ENCODE measurements around the gene DNAI1.

Gene DNAI1

DNA sequence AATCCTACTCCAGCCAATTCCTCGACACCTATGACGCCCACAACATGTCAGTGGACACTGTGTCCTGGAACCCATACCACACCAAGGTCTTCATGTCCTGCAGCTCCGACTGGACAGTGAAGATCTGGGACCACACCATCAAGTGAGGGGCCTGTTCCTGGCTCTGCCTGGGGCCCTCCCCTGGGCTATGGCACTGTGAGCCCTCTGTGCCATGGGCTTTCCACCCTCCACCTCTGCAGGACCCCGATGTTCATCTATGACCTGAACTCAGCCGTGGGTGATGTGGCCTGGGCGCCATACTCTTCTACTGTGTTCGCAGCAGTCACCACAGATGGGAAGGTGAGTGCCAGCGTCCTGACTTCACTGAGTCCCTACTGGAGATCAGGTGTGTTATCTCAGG is 55.8 kb downstream of the DNAI1 start:
- TF ChIP-seq POLR2AphosphoS5 (IDR thresholded peaks at IDR 0.05; ENCODE audit: low read depth, low read length), result no peak
- no peak for TF ChIP-seq SIN3A (IDR thresholded peaks at IDR 0.05; ENCODE audit: borderline replicate concordance, insufficient read depth, low read length)
- TF ChIP-seq, protein P1, sequence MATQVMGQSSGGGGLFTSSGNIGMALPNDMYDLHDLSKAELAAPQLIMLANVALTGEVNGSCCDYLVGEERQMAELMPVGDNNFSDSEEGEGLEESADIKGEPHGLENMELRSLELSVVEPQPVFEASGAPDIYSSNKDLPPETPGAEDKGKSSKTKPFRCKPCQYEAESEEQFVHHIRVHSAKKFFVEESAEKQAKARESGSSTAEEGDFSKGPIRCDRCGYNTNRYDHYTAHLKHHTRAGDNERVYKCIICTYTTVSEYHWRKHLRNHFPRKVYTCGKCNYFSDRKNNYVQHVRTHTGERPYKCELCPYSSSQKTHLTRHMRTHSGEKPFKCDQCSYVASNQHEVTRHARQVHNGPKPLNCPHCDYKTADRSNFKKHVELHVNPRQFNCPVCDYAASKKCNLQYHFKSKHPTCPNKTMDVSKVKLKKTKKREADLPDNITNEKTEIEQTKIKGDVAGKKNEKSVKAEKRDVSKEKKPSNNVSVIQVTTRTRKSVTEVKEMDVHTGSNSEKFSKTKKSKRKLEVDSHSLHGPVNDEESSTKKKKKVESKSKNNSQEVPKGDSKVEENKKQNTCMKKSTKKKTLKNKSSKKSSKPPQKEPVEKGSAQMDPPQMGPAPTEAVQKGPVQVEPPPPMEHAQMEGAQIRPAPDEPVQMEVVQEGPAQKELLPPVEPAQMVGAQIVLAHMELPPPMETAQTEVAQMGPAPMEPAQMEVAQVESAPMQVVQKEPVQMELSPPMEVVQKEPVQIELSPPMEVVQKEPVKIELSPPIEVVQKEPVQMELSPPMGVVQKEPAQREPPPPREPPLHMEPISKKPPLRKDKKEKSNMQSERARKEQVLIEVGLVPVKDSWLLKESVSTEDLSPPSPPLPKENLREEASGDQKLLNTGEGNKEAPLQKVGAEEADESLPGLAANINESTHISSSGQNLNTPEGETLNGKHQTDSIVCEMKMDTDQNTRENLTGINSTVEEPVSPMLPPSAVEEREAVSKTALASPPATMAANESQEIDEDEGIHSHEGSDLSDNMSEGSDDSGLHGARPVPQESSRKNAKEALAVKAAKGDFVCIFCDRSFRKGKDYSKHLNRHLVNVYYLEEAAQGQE (IDR thresholded peaks at IDR 0.05; ENCODE audit: insufficient read depth in 1 of 2, low read depth in 2 of 2, low read length in 2 of 2), result no peak
- no peak for TF ChIP-seq FOXP2 (optimal IDR thresholded peaks at IDR 0.05; ENCODE audit: borderline replicate concordance, extremely low read depth, extremely low read length, insufficient read depth)
- no peak for TF ChIP-seq TAF1 (IDR thresholded peaks at IDR 0.05; ENCODE audit: borderline replicate concordance, insufficient read depth, low read length)

DNA sequence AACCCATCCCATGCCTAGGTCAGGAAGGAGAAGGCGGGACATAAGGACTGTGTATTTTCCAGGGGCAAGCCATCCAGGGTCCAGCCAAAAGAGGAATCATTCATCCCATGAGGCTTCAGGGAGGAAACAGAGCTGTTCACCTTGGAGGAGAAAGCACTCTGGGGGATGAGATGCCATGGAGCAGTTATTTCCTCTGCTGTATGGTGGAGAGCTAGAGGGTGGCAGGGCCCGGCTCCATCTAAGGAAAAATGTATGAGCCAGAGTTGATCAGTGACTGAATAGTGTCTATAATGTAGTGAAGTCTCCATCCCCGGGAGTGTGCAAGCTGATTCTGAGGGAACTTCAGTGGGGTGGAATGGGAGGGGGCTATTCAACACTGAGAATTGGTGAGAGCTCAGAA is 56.2 kb downstream of the DNAI1 start:
- TF ChIP-seq SIN3A (IDR thresholded peaks at IDR 0.05; ENCODE audit: borderline replicate concordance, insufficient read depth, low read length), result no peak
- no peak for TF ChIP-seq TAF1 (IDR thresholded peaks at IDR 0.05; ENCODE audit: borderline replicate concordance, insufficient read depth, low read length)
- TF ChIP-seq, protein P1 (IDR thresholded peaks at IDR 0.05; ENCODE audit: insufficient read depth in 1 of 2, low read depth in 2 of 2, low read length in 2 of 2), result no peak
- no peak for TF ChIP-seq POLR2AphosphoS5 (IDR thresholded peaks at IDR 0.05; ENCODE audit: low read depth, low read length)
- no peak for TF ChIP-seq FOXP2 (optimal IDR thresholded peaks at IDR 0.05; ENCODE audit: borderline replicate concordance, extremely low read depth, extremely low read length, insufficient read depth)

GRCh38 chr9:34515959-34516358 is 57.4 kb downstream of the DNAI1 start:
- TF ChIP-seq, protein P1 (IDR thresholded peaks at IDR 0.05; ENCODE audit: insufficient read depth in 1 of 2, low read depth in 2 of 2, low read length in 2 of 2), result no peak
- no peak for TF ChIP-seq TAF1 (IDR thresholded peaks at IDR 0.05; ENCODE audit: borderline replicate concordance, insufficient read depth, low read length)
- no peak for TF ChIP-seq POLR2AphosphoS5 (IDR thresholded peaks at IDR 0.05; ENCODE audit: low read depth, low read length)
- no peak for TF ChIP-seq SIN3A (IDR thresholded peaks at IDR 0.05; ENCODE audit: borderline replicate concordance, insufficient read depth, low read length)
- TF ChIP-seq FOXP2 (optimal IDR thresholded peaks at IDR 0.05; ENCODE audit: borderline replicate concordance, extremely low read depth, extremely low read length, insufficient read depth), result no peak

DNA sequence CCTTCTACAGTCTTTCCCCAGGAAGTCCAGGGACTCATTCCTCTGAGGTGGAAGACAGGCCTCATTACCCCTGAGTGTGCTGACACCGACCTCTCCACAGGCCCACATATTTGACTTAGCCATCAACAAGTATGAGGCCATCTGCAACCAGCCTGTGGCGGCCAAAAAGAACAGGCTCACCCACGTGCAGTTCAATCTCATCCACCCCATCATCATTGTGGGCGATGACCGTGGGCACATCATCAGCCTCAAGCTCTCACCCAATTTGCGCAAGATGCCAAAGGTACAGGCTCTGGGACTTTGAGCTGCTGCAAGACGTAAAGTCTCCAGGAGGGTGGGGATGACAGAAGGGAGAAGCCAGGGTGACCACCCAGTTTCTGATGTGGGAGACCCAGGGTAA is 58.6 kb downstream of the DNAI1 start:
- TF ChIP-seq TAF1 (IDR thresholded peaks at IDR 0.05; ENCODE audit: borderline replicate concordance, insufficient read depth, low read length) (no peak), SIN3A (IDR thresholded peaks at IDR 0.05; ENCODE audit: borderline replicate concordance, insufficient read depth, low read length) (no peak), FOXP2 (optimal IDR thresholded peaks at IDR 0.05; ENCODE audit: borderline replicate concordance, extremely low read depth, extremely low read length, insufficient read depth) (no peak), POLR2AphosphoS5 (IDR thresholded peaks at IDR 0.05; ENCODE audit: low read depth, low read length) (no peak)
- TF ChIP-seq, protein P1 (IDR thresholded peaks at IDR 0.05; ENCODE audit: insufficient read depth in 1 of 2, low read depth in 2 of 2, low read length in 2 of 2), result no peak

DNA sequence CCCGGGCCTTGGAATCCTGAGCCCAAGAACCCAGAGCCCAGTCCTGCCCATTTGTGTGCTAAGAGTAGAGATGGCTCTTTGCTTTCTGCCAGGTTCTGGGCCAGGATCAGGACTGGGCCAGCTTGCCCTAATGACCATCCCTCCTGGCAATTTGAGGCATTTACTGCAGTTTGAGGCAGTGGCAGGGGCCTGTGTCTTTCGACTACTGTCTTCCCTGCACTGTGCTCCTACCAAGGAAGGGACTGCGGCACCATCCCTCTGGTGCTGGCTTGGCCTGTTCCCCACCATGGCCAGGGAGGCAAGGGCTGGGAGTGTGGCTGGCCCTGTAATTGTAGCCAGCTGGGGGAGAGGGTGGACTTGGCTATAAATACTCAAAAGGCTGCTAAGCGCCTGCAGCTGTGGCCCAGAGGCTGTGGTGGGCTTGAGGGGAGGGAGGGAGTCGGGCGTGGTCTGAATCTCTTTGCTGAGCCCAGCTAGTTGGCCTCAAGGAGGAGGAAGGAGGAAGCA is 59.6 kb downstream of the DNAI1 start:
- no peak for TF ChIP-seq POLR2AphosphoS5 (IDR thresholded peaks at IDR 0.05; ENCODE audit: low read depth, low read length)
- TF ChIP-seq, protein P1 (IDR thresholded peaks at IDR 0.05; ENCODE audit: insufficient read depth in 1 of 2, low read depth in 2 of 2, low read length in 2 of 2), result no peak
- no peak for TF ChIP-seq TAF1 (IDR thresholded peaks at IDR 0.05; ENCODE audit: borderline replicate concordance, insufficient read depth, low read length)
- TF ChIP-seq SIN3A (IDR thresholded peaks at IDR 0.05; ENCODE audit: borderline replicate concordance, insufficient read depth, low read length), result no peak
- TF ChIP-seq FOXP2 (optimal IDR thresholded peaks at IDR 0.05; ENCODE audit: borderline replicate concordance, extremely low read depth, extremely low read length, insufficient read depth), result no peak

All from PFSK-1 (cell line).